GM12872 (cell line): ENCODE measurements around the gene ITGB4.

Experiments used
- CTCF ChIP-seq: IDR thresholded peaks from 3 replicates; pipeline ENCODE4 v1.5.1; 2011; ENCODE audit warnings: low read depth, mild to moderate bottlenecking, low read length, moderate library complexity; ENCODE audit not compliant: insufficient read depth

The ITGB4 gene

GRCh38 chr17:75740215-75740614 is 19.0 kb downstream of the ITGB4 start:
- TF ChIP-seq CTCF: no peak

- no peak for TF ChIP-seq CTCF
Measured at GRCh38 chr17:75740631-75741077, 19.4 kb downstream of the ITGB4 start.

GRCh38 chr17:75742337-75742736 is 21.1 kb downstream of the ITGB4 start:
- TF ChIP-seq CTCF: no peak

- TF ChIP-seq CTCF: no peak
Measured at GRCh38 chr17:75743625-75744206, 22.5 kb downstream of the ITGB4 start.

GRCh38 chr17:75748706-75749105 is 27.4 kb downstream of the ITGB4 start:
- no peak for TF ChIP-seq CTCF

- peak; percentile 94 for TF ChIP-seq CTCF
Measured at GRCh38 chr17:75749545-75750389, 28.5 kb downstream of the ITGB4 start.

GRCh38 chr17:75750661-75751423 is 29.6 kb downstream of the ITGB4 start:
- TF ChIP-seq CTCF: 0 out of 3 replicates have a peak, but pooled peaks have one; percentile 5
